K562 (cell line): Measurements from ENCODE around the gene SKP2. TPM values are rescaled to one million over a fixed set of nuclear protein-coding genes. Genes with fewer than 3 reads are reported as not detected.

Experiments used
- ATAC-seq: fragments of 200-7000 bp; cut with Tn5 transposase; 3 replicates; pipeline ENCODE4 v1.9.1; 2020; ENCODE audit warnings: moderate library complexity
- BruUV-seq: library from RNA; stranded (reverse); fragments of 400-500 nt; replicated peaks from 2 replicates; lab custom pipeline; 2021; lab: Mats Ljungman, UMichigan
- CTCF ChIA-PET: fragments of 300-600 bp; formaldehyde crosslinking; extraction: SDS; loops from one replicate; lab custom pipeline; 2021; ENCODE audit warnings: low intra/inter-chr PET ratio; lab: Yijun Ruan, JAX
- POLR2A ChIA-PET: fragments of 300-600, 350-650 bp; sonication (Branson Sonifier 250); formaldehyde crosslinking; extraction: SDS; loops from one replicate; lab custom pipeline; 2021; ENCODE audit warnings: antibody characterized with exemption, inconsistent platforms; lab: Yijun Ruan, JAX
- DNase-seq, 4 experiments: peaks; one replicate each; pipeline versions ENCODE4 v3.0.0 to v3.0.0-alpha.2; 2011 to 2018; ENCODE audit warnings: low spot score in 3 of 4, mixed read lengths in 3 of 4; ENCODE audit errors: extremely low read depth in 1 of 4
- FAIRE-seq: peaks from 2 replicates; lab custom pipeline; 2011; peaks lifted over from hg19 to GRCh38; lab: Jason Lieb, UNC
- H2AFZ ChIP-seq: 2 replicates; pipeline ENCODE4 v1.6.0; 2011; ENCODE audit warnings: low read depth, low read length, control low read depth, inconsistent platforms
- H3K27ac ChIP-seq: fragments of 200-600 bp; 3 replicates; pipeline ENCODE4 v1.8.0; 2011; ENCODE audit warnings: low read depth, mild to moderate bottlenecking, control low read depth, inconsistent platforms, low read length, moderate library complexity, mixed read lengths; ENCODE audit errors: extremely low read depth
- H3K27me3 ChIP-seq, 2 experiments: fragments of 300-600 bp in 1 of 2; 2 replicates in 1 of 2; 3 replicates in 1 of 2; pipeline versions ENCODE4 v1.6.0 to v1.8.0; 2011; ENCODE audit warnings: inconsistent platforms in 2 of 2, low read length in 2 of 2, mild to moderate bottlenecking in 1 of 2, mixed read lengths in 1 of 2, moderate library complexity in 1 of 2; ENCODE audit not compliant: control insufficient read depth in 2 of 2, insufficient read depth in 2 of 2
- H3K36me3 ChIP-seq: fragments of 300-600 bp; 3 replicates; pipeline ENCODE4 v1.8.0; 2011; ENCODE audit warnings: mild to moderate bottlenecking, low read length, inconsistent platforms; ENCODE audit not compliant: control insufficient read depth, insufficient read depth
- H3K4me1 ChIP-seq, 2 experiments: fragments of 200-600 bp in 1 of 2; replicated peaks in 1 of 2; 2 replicates in 1 of 2; 3 replicates in 1 of 2; pipeline versions ENCODE4 v1.5.1 to v1.8.0; 2011; ENCODE audit warnings: inconsistent platforms in 2 of 2, low read length in 2 of 2, mild to moderate bottlenecking in 1 of 2, mixed read lengths in 1 of 2, moderate library complexity in 1 of 2; ENCODE audit not compliant: control insufficient read depth in 2 of 2, insufficient read depth in 2 of 2
- H3K4me2 ChIP-seq: 2 replicates; pipeline ENCODE4 v1.6.1; 2011; ENCODE audit warnings: low read length, control low read depth, inconsistent platforms, mixed read lengths; ENCODE audit not compliant: insufficient read depth
- H3K4me3 ChIP-seq: fragments of 200-600 bp; sonication (generic), shearing (Covaris generic); 2 replicates; pipeline ENCODE4 v1.5.1; 2016; ENCODE audit warnings: control low read depth, inconsistent platforms
- H3K79me2 ChIP-seq: fragments of 200-600 bp; 3 replicates; pipeline ENCODE4 v1.8.0; 2011; ENCODE audit warnings: low read length, inconsistent platforms; ENCODE audit not compliant: control insufficient read depth, insufficient read depth
- H3K9ac ChIP-seq, 2 experiments: 2 replicates each; pipeline versions ENCODE4 v1.6.0 to v1.6.1; 2011; ENCODE audit warnings: low read depth in 2 of 2, low read length in 2 of 2, control low read depth in 1 of 2, inconsistent platforms in 1 of 2, mild to moderate bottlenecking in 1 of 2, mixed read lengths in 1 of 2; ENCODE audit not compliant: insufficient read depth in 1 of 2
- H3K9me1 ChIP-seq: one replicate; pipeline ENCODE4 v1.6.0; 2011; ENCODE audit warnings: inconsistent platforms, mild to moderate bottlenecking, low read length, moderate library complexity; ENCODE audit not compliant: control insufficient read depth, insufficient read depth
- H3K9me3 ChIP-seq: replicated peaks from 2 replicates; pipeline ENCODE4 v1.5.1; 2011; ENCODE audit warnings: low read depth, low read length, inconsistent platforms; ENCODE audit not compliant: control insufficient read depth, insufficient read depth
- H4K20me1 ChIP-seq: replicated peaks from 2 replicates; pipeline ENCODE4 v1.6.1; 2011; ENCODE audit warnings: low read length, inconsistent platforms, mixed read lengths; ENCODE audit not compliant: control insufficient read depth, insufficient read depth
- CHCHD3 ChIP-seq: fragments of 250-450 bp; sonication (Bioruptor Pico); IDR thresholded peaks from 2 replicates; pipeline ENCODE4 v2.1.2; 2022; ENCODE audit warnings: mild to moderate bottlenecking
- RREB1 ChIP-seq: fragments of 250-450 bp; sonication (Bioruptor Pico); IDR thresholded peaks from 2 replicates; pipeline ENCODE4 v1.4.0; 2020
- SMAD1 ChIP-seq: fragments of 150-350 bp; IDR thresholded peaks from 2 replicates; pipeline ENCODE4 v1.6.1; 2014; ENCODE audit warnings: low read length, low read depth; ENCODE audit not compliant: partially characterized antibody
- TGIF2 ChIP-seq: sonication (generic); formaldehyde crosslinking; IDR thresholded peaks from 2 replicates; pipeline ENCODE4 v1.8.1; 2022; ENCODE audit warnings: mild to moderate bottlenecking, missing genetic modification reagents, moderate library complexity
- WGBS: fragments of 100-300 bp; shearing (Covaris generic); methylation state at CpG from one replicate; pipeline ENCODE4 v1.1.6; 2016; ENCODE audit warnings: low coverage, mixed read lengths; ENCODE audit not compliant: insufficient coverage; ENCODE audit errors: missing lambda C conversion rate; 5-methylcytosine and 5-hydroxymethylcytosine counted together
- in situ Hi-C: fragments of 300-500 bp; cut with MboI; formaldehyde crosslinking; loops from 4 replicates; pipeline ENCODE4 v1.15.0; 2018; ENCODE audit warnings: inconsistent platforms, mixed read lengths
- intact Hi-C: fragments of 100-400 bp; cut with micrococcal nuclease; formaldehyde crosslinking; loops from 2 replicates; pipeline ENCODE4 v1.14.2; 2022
- polyA plus RNA-seq, 8 experiments: library from polyadenylated mRNA; depleted of rRNA in 4 of 8; stranded (reverse) in 5 of 8; unstranded in 3 of 8; fragments of >200 nt; fragmentation: Nextera tagmentation in 2 of 8; fragmentation: Illumina TruSeq in 1 of 8; extraction: Ambion mirVana in 2 of 8; extraction: Trizol in 1 of 8; gene quantifications; 2 replicates each; pipeline versions ENCODE4 v1.2.1 to v1.2.3, GENCODE V29; 2011 to 2014; ENCODE audit warnings: inconsistent platforms in 1 of 8, missing spikeins in 1 of 8
- total RNA-seq, 7 experiments: library from RNA; depleted of rRNA in 6 of 7; stranded (reverse); fragments of >200 nt in 6 of 7; fragmentation: Illumina TruSeq in 2 of 7; extraction: Trizol in 2 of 7; gene quantifications; 2 replicates each; pipeline versions ENCODE4 v1.2.1 to v1.2.3, GENCODE V29; 2011 to 2021; ENCODE audit warnings: low replicate concordance in 1 of 7

The SKP2 gene
- total and polyA plus RNA-seq, 9 of the 15 experiments (the other 6 are each of a cell fraction or from before 2014, with no cell fraction given): 30.0 to 97.5 (median 80.8) TPM

DNA sequence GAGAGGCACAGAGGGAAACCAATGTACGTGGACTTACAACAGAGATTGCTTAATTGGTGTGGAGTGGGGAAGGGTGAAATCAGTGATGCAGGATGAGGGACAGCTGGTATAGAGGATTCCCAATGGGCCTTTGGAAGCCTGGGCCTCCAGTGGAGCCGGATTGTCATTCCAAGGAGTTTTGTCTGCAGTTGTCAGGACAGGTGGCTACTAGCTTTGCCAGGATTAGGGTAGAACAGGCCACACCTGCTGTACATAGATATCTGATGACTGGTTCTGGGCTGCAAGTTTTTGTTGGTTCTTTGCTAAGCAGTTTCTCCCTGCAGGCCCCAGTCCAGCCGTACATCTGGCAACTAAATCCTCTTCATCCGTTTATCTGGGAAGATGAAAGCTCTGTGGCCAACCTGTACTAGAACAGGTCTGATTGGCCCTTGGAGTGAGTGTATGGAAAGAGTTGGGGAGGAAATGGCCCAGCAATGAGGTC is 4.2 kb downstream of the SKP2 start:
- Histone ChIP-seq H3K36me3 (peaks cover 86% of the 10 kb centered on the region), H3K4me1 (peaks cover 6 to 10% of the 10 kb centered on the region in 2 experiments), H3K27me3 (no peaks in the 10 kb centered on the region), H4K20me1 (no peaks in the 10 kb centered on the region), H3K27ac (no peak overlapping the region), H3K79me2 (peaks cover 83% of the 10 kb centered on the region), H3K4me3 (no peak overlapping the region), H3K4me2 (no peak overlapping the region)
- no peak for DNase-seq
- FAIRE-seq: no peak
- intact Hi-C loops: no loop called here
- TF ChIP-seq CHCHD3 (CRISPR knock-in tag): no peak
- TF ChIP-seq RREB1 (CRISPR knock-in tag): no peak
- TF ChIP-seq TGIF2 (CRISPR knock-in tag): no peak
- no peak for TF ChIP-seq SMAD1
- TF ChIP-seq, all 486 proteins: peak for 0
- no peaks in the 10 kb centered on the region for H3K9me1 ChIP-seq
- no peak for ATAC-seq
- POLR2A ChIA-PET: interaction anchor here (0.6 kb wide), 1 partner anchor 35 kb away, joined by 3 read pairs; no protein-coding TSS in a partner anchor
- no peak overlapping the region for H3K9ac ChIP-seq
- in situ Hi-C loops: no loop called here
- no TSS peak for BruUV-seq
- H3K9me3 ChIP-seq: no peaks in the 10 kb centered on the region
- no peak overlapping the region for H2AFZ ChIP-seq
- CTCF ChIA-PET: no interaction called here
- 91% methylated on average over 4 of the region's 4 CpGs for WGBS
